OCI-LY1 (cell line): ENCODE measurements around the gene ABCC3.

ENCODE experiments used
- H2AFZ ChIP-seq: fragments of 200-600 bp; sonication (generic), shearing (Covaris generic); 2 replicates; pipeline ENCODE4 v1.6.0; 2014; ENCODE audit warnings: antibody characterized with exemption, mild to moderate bottlenecking, low read length
- H3F3A ChIP-seq: fragments of 200-600 bp; sonication (generic), shearing (Covaris generic); 2 replicates; pipeline ENCODE4 v1.6.0; 2014; ENCODE audit warnings: mild to moderate bottlenecking, antibody characterized with exemption, low read length, moderate library complexity; ENCODE audit not compliant: insufficient read depth
- H3K27ac ChIP-seq: fragments of 200-600 bp; sonication (generic); 2 replicates; pipeline ENCODE4 v1.5.1; 2014; ENCODE audit warnings: low read length, mixed run types, mild to moderate bottlenecking, low read depth; ENCODE audit not compliant: poor library complexity, severe bottlenecking
- H3K27me3 ChIP-seq: fragments of 200-600 bp; sonication (generic); 2 replicates; pipeline ENCODE4 v1.6.0; 2014; ENCODE audit warnings: antibody characterized with exemption, mild to moderate bottlenecking, low read length, moderate library complexity; ENCODE audit not compliant: insufficient read depth
- H3K36me3 ChIP-seq: fragments of 200-600 bp; sonication (generic); 2 replicates; pipeline ENCODE4 v1.6.1; 2014; ENCODE audit warnings: mild to moderate bottlenecking, antibody characterized with exemption, low read length, moderate library complexity, mixed read lengths; ENCODE audit not compliant: insufficient read depth
- H3K4me1 ChIP-seq: fragments of 200-600 bp; sonication (generic); 2 replicates; pipeline ENCODE4 v1.5.1; 2014; ENCODE audit warnings: mild to moderate bottlenecking, low read length, moderate library complexity; ENCODE audit not compliant: insufficient read depth, severe bottlenecking
- H3K4me2 ChIP-seq: fragments of 200-600 bp; sonication (generic), shearing (Covaris generic); 2 replicates; pipeline ENCODE4 v1.6.1; 2014; ENCODE audit warnings: low read length
- H3K4me3 ChIP-seq: fragments of 200-600 bp; sonication (generic); 2 replicates; pipeline ENCODE4 v1.5.1; 2014; ENCODE audit warnings: low read length, low read depth, mild to moderate bottlenecking, mixed read lengths; ENCODE audit not compliant: poor library complexity, severe bottlenecking
- H3K79me2 ChIP-seq: fragments of 200-600 bp; shearing (Covaris generic); 2 replicates; pipeline ENCODE4 v1.6.1; 2016; ENCODE audit warnings: mixed run types, low read length, mixed read lengths; ENCODE audit not compliant: insufficient read depth
- H3K9ac ChIP-seq: fragments of 200-600 bp; sonication (generic), shearing (Covaris generic); 2 replicates; pipeline ENCODE4 v1.6.1; 2014; ENCODE audit warnings: mild to moderate bottlenecking, low read length, mixed read lengths
- H3K9me2 ChIP-seq: fragments of 200-600 bp; sonication (generic), shearing (Covaris generic); 2 replicates; pipeline ENCODE4 v1.6.1; 2014; ENCODE audit warnings: low read depth, mild to moderate bottlenecking, low read length, mixed read lengths
- H3K9me3 ChIP-seq: fragments of 200-600 bp; shearing (Covaris generic); 2 replicates; pipeline ENCODE4 v1.6.1; 2014; ENCODE audit warnings: low read length, mixed read lengths
- H4K20me1 ChIP-seq: fragments of 200-600 bp; sonication (generic), shearing (Covaris generic); 2 replicates; pipeline ENCODE4 v1.6.0; 2016; ENCODE audit warnings: mild to moderate bottlenecking, low read length; ENCODE audit not compliant: insufficient read depth
- CTCF ChIP-seq: fragments of 200-600 bp; sonication (generic), shearing (Covaris generic); IDR thresholded peaks from 2 replicates; pipeline ENCODE4 v1.5.1; 2017; ENCODE audit warnings: mild to moderate bottlenecking, antibody characterized with exemption, low read length, moderate library complexity, mixed read lengths
- EZH2 ChIP-seq: fragments of 200-600 bp; sonication (generic), shearing (Covaris generic); IDR thresholded peaks from 2 replicates; pipeline ENCODE4 v1.8.0; 2017; ENCODE audit warnings: borderline replicate concordance, mixed run types, mild to moderate bottlenecking, antibody characterized with exemption, low read length, moderate library complexity, mixed read lengths

The ABCC3 gene

GRCh38 chr17:50685334-50685665 lies 50.6 kb downstream of the ABCC3 start:
- H3K4me2 ChIP-seq: no peak overlapping the region
- no peaks in the 10 kb centered on the region for H3K4me1 ChIP-seq

GRCh38 chr17:50685691-50686493 lies 51.2 kb downstream of the ABCC3 start:
- H3K4me2 ChIP-seq: no peak overlapping the region
- H4K20me1 ChIP-seq: no peaks in the 10 kb centered on the region
- no peak overlapping the region for H3K4me3 ChIP-seq
- no peak overlapping the region for H2AFZ ChIP-seq
- H3K9ac ChIP-seq: no peak overlapping the region
- H3K4me1 ChIP-seq: no peaks in the 10 kb centered on the region
- TF ChIP-seq EZH2 (no peak), CTCF (no peak)
- H3K27ac ChIP-seq: no peak overlapping the region
- no peaks in the 10 kb centered on the region for H3K27me3 ChIP-seq
- H3K79me2 ChIP-seq: no peaks in the 10 kb centered on the region
- no peaks in the 10 kb centered on the region for H3K9me3 ChIP-seq
- H3K9me2 ChIP-seq: no peaks in the 10 kb centered on the region
- H3F3A ChIP-seq: no peaks in the 10 kb centered on the region
- no peaks in the 10 kb centered on the region for H3K36me3 ChIP-seq

More at GRCh38 chr17:50685334-50685665, 50.6 kb downstream of the ABCC3 start:
- Histone ChIP-seq H2AFZ (no peak overlapping the region), H3K27me3 (no peaks in the 10 kb centered on the region), H3K9me2 (no peaks in the 10 kb centered on the region), H3K27ac (no peak overlapping the region), H3K9ac (no peak overlapping the region), H3K9me3 (no peaks in the 10 kb centered on the region), H4K20me1 (no peaks in the 10 kb centered on the region), H3K36me3 (no peaks in the 10 kb centered on the region), H3K4me3 (no peak overlapping the region), H3K79me2 (no peaks in the 10 kb centered on the region), H3F3A (no peaks in the 10 kb centered on the region)
- no peak for TF ChIP-seq EZH2
- TF ChIP-seq CTCF: no peak

GRCh38 chr17:50686494-50687199 lies 52.0 kb downstream of the ABCC3 start:
- no peak for TF ChIP-seq EZH2
- TF ChIP-seq CTCF: no peak
- H3F3A ChIP-seq: no peaks in the 10 kb centered on the region
- H4K20me1 ChIP-seq: no peaks in the 10 kb centered on the region
- H3K9ac ChIP-seq: no peak overlapping the region
- no peaks in the 10 kb centered on the region for H3K79me2 ChIP-seq
- no peak overlapping the region for H3K4me2 ChIP-seq
- H3K36me3 ChIP-seq: no peaks in the 10 kb centered on the region
- H3K4me1 ChIP-seq: no peaks in the 10 kb centered on the region
- no peak overlapping the region for H3K27ac ChIP-seq
- H3K9me2 ChIP-seq: no peaks in the 10 kb centered on the region
- H3K27me3 ChIP-seq: no peaks in the 10 kb centered on the region
- H3K4me3 ChIP-seq: no peak overlapping the region
- H2AFZ ChIP-seq: no peak overlapping the region
- no peaks in the 10 kb centered on the region for H3K9me3 ChIP-seq
